Gastrocnemius medialis (tissue), 4 donors: ENCODE data around the gene SH2B3.

ENCODE experiments used
- POLR2A ChIP-seq, 2 donors: fragments of 450-650 bp; IDR thresholded peaks; one replicate each; pipeline ENCODE4 v1.6.1; 2017; ENCODE audit warnings: antibody characterized with exemption in 2 of 2, mild to moderate bottlenecking in 2 of 2, moderate library complexity in 2 of 2
- TF ChIP-seq, protein P1 (sequence below), 5 experiments: fragments of 450-650 bp in 3 of 5; fragments of 200-600 bp in 2 of 5; sonication (generic) in 2 of 5; IDR thresholded peaks in 4 of 5; conservative IDR thresholded peaks in 1 of 5; 1 replicate in 4 of 5; 2 replicates in 1 of 5; pipeline ENCODE4 v1.5.1; 2016 to 2019; ENCODE audit warnings: antibody characterized with exemption in 5 of 5, mild to moderate bottlenecking in 3 of 5, moderate library complexity in 3 of 5

DNA sequence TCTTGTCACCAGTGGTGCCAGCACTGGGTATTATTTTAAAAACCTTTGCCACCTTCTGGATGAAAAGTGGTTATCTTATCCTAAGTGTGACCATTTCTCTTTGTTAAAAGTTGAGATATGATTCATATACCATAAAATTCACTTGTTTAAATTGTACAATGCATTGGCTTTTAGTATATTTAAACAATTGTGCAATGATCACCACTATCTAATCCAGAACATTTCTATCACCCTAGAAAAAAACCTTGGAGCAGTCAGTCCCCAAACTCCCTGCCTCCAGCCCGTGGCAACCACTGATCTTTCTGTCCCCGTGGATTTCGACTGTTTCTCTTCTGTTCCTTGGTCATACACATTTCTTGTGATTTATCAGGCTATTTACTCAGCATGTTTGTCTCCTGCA lies 28.3 kb downstream of the SH2B3 start:
- TF ChIP-seq, protein P1, sequence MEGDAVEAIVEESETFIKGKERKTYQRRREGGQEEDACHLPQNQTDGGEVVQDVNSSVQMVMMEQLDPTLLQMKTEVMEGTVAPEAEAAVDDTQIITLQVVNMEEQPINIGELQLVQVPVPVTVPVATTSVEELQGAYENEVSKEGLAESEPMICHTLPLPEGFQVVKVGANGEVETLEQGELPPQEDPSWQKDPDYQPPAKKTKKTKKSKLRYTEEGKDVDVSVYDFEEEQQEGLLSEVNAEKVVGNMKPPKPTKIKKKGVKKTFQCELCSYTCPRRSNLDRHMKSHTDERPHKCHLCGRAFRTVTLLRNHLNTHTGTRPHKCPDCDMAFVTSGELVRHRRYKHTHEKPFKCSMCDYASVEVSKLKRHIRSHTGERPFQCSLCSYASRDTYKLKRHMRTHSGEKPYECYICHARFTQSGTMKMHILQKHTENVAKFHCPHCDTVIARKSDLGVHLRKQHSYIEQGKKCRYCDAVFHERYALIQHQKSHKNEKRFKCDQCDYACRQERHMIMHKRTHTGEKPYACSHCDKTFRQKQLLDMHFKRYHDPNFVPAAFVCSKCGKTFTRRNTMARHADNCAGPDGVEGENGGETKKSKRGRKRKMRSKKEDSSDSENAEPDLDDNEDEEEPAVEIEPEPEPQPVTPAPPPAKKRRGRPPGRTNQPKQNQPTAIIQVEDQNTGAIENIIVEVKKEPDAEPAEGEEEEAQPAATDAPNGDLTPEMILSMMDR (IDR thresholded peaks at IDR 0.05 in 4 of 5, conservative IDR thresholded peaks at IDR 0.05 in 1 of 5) = no peak
- no peak for TF ChIP-seq POLR2A (IDR thresholded peaks at IDR 0.05)
